Smooth muscle cell (in vitro differentiated cells): ENCODE measurements around the gene AMACR. TPM values are rescaled to one million over a fixed set of nuclear protein-coding genes. Genes with fewer than 3 reads are reported as not detected.
A peak's percentile ranks its signal among the peaks of the same experiment; 100 is the strongest.

ENCODE experiments used
- DNase-seq: peaks from one replicate; lab custom pipeline; 2025; ENCODE audit not compliant: unreplicated experiment; lab: John Stamatoyannopoulos, UW
- H2AFZ ChIP-seq: fragments of 200-600 bp; sonication (generic); 2 replicates; pipeline ENCODE4 v1.6.0; 2016; ENCODE audit warnings: antibody characterized with exemption, low read depth, mild to moderate bottlenecking
- H3F3A ChIP-seq: fragments of 200-600 bp; sonication (generic); 2 replicates; pipeline ENCODE4 v1.6.0; 2017; ENCODE audit warnings: antibody characterized with exemption, low read depth
- H3K27ac ChIP-seq: fragments of 200-600 bp; sonication (generic); 2 replicates; pipeline ENCODE4 v1.5.1; 2016; ENCODE audit warnings: low read depth, mild to moderate bottlenecking
- H3K27me3 ChIP-seq: fragments of 200-600 bp; sonication (generic); 2 replicates; pipeline ENCODE4 v1.6.1; 2016; ENCODE audit warnings: low read depth, mild to moderate bottlenecking
- H3K36me3 ChIP-seq: fragments of 200-600 bp; sonication (generic); 2 replicates; pipeline ENCODE4 v1.5.1; 2016; ENCODE audit warnings: low read depth
- H3K4me1 ChIP-seq: fragments of 200-600 bp; sonication (generic); 2 replicates; pipeline ENCODE4 v1.5.1; 2016; ENCODE audit warnings: low read depth
- H3K4me2 ChIP-seq: fragments of 200-600 bp; sonication (generic); 2 replicates; pipeline ENCODE4 v1.6.0; 2016; ENCODE audit warnings: mild to moderate bottlenecking
- H3K4me3 ChIP-seq: fragments of 200-600 bp; sonication (generic); 2 replicates; pipeline ENCODE4 v1.5.1; 2016; ENCODE audit warnings: mild to moderate bottlenecking
- H3K79me2 ChIP-seq: fragments of 200-600 bp; sonication (generic); 2 replicates; pipeline ENCODE4 v1.6.0; 2016; ENCODE audit warnings: low read depth, mild to moderate bottlenecking
- H3K9ac ChIP-seq: fragments of 200-600 bp; sonication (generic); 2 replicates; pipeline ENCODE4 v1.6.0; 2016; ENCODE audit warnings: low read depth
- H3K9me3 ChIP-seq: fragments of 200-600 bp; sonication (generic); replicated peaks from 2 replicates; pipeline ENCODE4 v1.5.1; 2016; ENCODE audit warnings: low read depth
- H4K20me1 ChIP-seq: fragments of 200-600 bp; sonication (generic); 2 replicates; pipeline ENCODE4 v1.6.0; 2016; ENCODE audit warnings: low read depth
- CTCF ChIP-seq: fragments of 200-600 bp; sonication (generic); IDR thresholded peaks from 2 replicates; pipeline ENCODE4 v1.5.1; 2017; ENCODE audit warnings: borderline replicate concordance, mild to moderate bottlenecking, antibody characterized with exemption; ENCODE audit not compliant: insufficient read depth, poor library complexity, severe bottlenecking
- WGBS: methylation state at CpG from one replicate; pipeline ENCODE4 v1.1.7; 2016; ENCODE audit warnings: low lambda C conversion rate; 5-methylcytosine and 5-hydroxymethylcytosine counted together
- polyA plus RNA-seq: library from polyadenylated mRNA; unstranded; fragments of >200 nt; fragmentation: Nextera tagmentation; extraction: Ambion mirVana; gene quantifications from 2 replicates; pipeline ENCODE4 v1.2.1, GENCODE V29; 2016
- total RNA-seq: library from RNA; depleted of rRNA; stranded (reverse); fragments of >200 nt; gene quantifications from 2 replicates; pipeline ENCODE4 v1.2.3, GENCODE V29; 2014

The AMACR gene
- total and polyA plus RNA-seq, 2 experiments from 2014 or later = 14.1 to 14.5 TPM

- Histone ChIP-seq H3K27me3 (no peaks in the 10 kb centered on the region), H2AFZ (no peak overlapping the region), H3K79me2 (no peaks in the 10 kb centered on the region), H3K9me3 (no peaks in the 10 kb centered on the region), H3K27ac (no peak overlapping the region), H3K4me3 (no peak overlapping the region), H3K4me2 (no peak overlapping the region), H3K36me3 (peaks cover 11% of the 10 kb centered on the region), H3F3A (no peaks in the 10 kb centered on the region), H3K9ac (no peak overlapping the region), H3K4me1 (no peaks in the 10 kb centered on the region), H4K20me1 (no peaks in the 10 kb centered on the region)
- no peak for DNase-seq
- no peak for TF ChIP-seq CTCF
- WGBS = 96% methylated on average over 2 of the region's 2 CpGs
These were observed 15.0 kb downstream of the AMACR start for GRCh38 chr5:33992864-33993263.

DNA sequence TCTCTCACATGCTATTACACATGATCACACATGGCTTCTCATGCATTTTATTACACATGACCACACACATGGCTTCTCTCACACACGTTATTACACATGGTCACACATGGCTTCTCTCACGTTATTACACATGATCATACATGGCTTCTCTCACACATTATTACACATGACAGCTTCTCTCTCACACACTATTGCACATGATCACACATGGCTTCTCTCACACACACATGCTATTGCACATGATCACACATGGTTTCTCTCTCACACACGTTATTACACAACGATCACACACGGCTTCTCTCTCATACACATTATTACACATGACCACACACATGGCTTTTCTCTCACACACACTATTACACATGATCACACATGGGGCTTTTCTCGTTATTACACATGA is 22.4 kb downstream of the AMACR start:
- DNase-seq = no peak
- Histone ChIP-seq H3F3A (no peaks in the 10 kb centered on the region), H2AFZ (no peak overlapping the region), H3K27me3 (no peaks in the 10 kb centered on the region), H3K9me3 (no peaks in the 10 kb centered on the region), H3K4me2 (no peak overlapping the region), H4K20me1 (no peaks in the 10 kb centered on the region), H3K4me1 (no peaks in the 10 kb centered on the region), H3K79me2 (no peaks in the 10 kb centered on the region), H3K9ac (no peak overlapping the region), H3K36me3 (peaks cover 7% of the 10 kb centered on the region), H3K4me3 (no peak overlapping the region), H3K27ac (no peak overlapping the region)
- 97% methylated on average over 6 of the region's 6 CpGs for WGBS
- TF ChIP-seq CTCF = no peak

- no peak for TF ChIP-seq CTCF
These were observed 23.2 kb downstream of the AMACR start, which contains the start of gene SLC45A2 for GRCh38 chr5:33984671-33985124. Gene SLC45A2, minus strand, starts transcription at chr5:33984693. Its CDS starts 110 bp downstream, at chr5:33984583.

DNA sequence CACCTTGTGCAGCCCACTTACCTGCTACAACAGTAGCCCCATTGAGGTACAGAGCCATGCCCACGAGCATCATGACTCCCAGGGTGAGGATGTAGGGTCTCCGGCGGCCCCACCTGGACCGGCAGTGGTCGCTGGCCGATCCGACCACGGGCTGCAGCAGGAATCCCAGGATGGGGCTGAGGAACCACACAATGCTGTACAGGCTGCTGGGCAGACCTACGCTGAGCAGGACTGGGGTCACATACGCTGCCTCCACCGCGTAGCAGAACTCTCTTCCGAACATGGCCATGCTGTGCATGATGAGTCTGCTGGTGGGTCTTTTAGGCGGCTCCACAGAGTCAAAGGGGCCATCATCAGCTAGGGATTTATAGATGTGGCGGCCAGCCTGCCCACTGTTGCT is 23.7 kb downstream of the AMACR start:
- peak overlapping the region; percentile 37 for H3K4me2 ChIP-seq
- no peaks in the 10 kb centered on the region for H3K27me3 ChIP-seq
- H3K9me3 ChIP-seq = no peaks in the 10 kb centered on the region
- H3K79me2 ChIP-seq = no peaks in the 10 kb centered on the region
- H3K4me3 ChIP-seq = no peak overlapping the region
- H3K27ac ChIP-seq = no peak overlapping the region
- no peaks in the 10 kb centered on the region for H4K20me1 ChIP-seq
- TF ChIP-seq CTCF = no peak
- peaks cover 7% of the 10 kb centered on the region for H3K36me3 ChIP-seq
- no peak overlapping the region for H2AFZ ChIP-seq
- no peaks in the 10 kb centered on the region for H3K4me1 ChIP-seq
- DNase-seq = no peak
- WGBS = 95% methylated on average over 15 of the region's 15 CpGs
- H3K9ac ChIP-seq = no peak overlapping the region
- H3F3A ChIP-seq = no peaks in the 10 kb centered on the region

More at GRCh38 chr5:33984671-33985124, 23.2 kb downstream of the AMACR start, which contains the start of gene SLC45A2:
- no peaks in the 10 kb centered on the region for H3K79me2 ChIP-seq
- H3K9me3 ChIP-seq = no peaks in the 10 kb centered on the region
- peak within 1 kb of the TSS; percentile 37 for H3K4me2 ChIP-seq
- H3K4me1 ChIP-seq = no peaks in the 10 kb centered on the region
- H3K27ac ChIP-seq = no peak within 1 kb of the TSS
- H3K36me3 ChIP-seq = peaks cover 7% of the 10 kb centered on the region
- no peak for DNase-seq
- H3K4me3 ChIP-seq = no peak within 1 kb of the TSS
- H3K27me3 ChIP-seq = no peaks in the 10 kb centered on the region
- H3K9ac ChIP-seq = no peak within 1 kb of the TSS
- 71% methylated on average over 7 of the region's 7 CpGs for WGBS
- H4K20me1 ChIP-seq = no peaks in the 10 kb centered on the region
- no peaks in the 10 kb centered on the region for H3F3A ChIP-seq
- no peak within 1 kb of the TSS for H2AFZ ChIP-seq
